ENCODE results near the gene RWDD2A. TPM values are rescaled to one million over a fixed set of nuclear protein-coding genes. Genes with fewer than 3 reads are reported as not detected.
A peak's percentile ranks its signal among the peaks of the same experiment; 100 is the strongest.

The RWDD2A gene
- total and polyA plus RNA-seq, 7 donors, result 1.9 to 4.1 (median 2.5) TPM

GRCh38 chr6:83193747-83194566 lies 800 bp downstream of the RWDD2A start:
- peak; percentile 76 for DNase-seq
- intact Hi-C loops (cut with DNase I), result loop anchor here (5.0 to 10.0 kb wide), 2 partner anchors 127 to 949 kb away; partner anchors contain the start of genes DOP1A, IBTK and UBE3D

GRCh38 chr6:83198486-83199172 lies 5.5 kb downstream of the RWDD2A start:
- no peak for TF ChIP-seq POLR2A (IDR thresholded peaks at IDR 0.05)
- no peak for TF ChIP-seq POLR2AphosphoS5 (IDR thresholded peaks at IDR 0.05)
- TF ChIP-seq, protein P1, sequence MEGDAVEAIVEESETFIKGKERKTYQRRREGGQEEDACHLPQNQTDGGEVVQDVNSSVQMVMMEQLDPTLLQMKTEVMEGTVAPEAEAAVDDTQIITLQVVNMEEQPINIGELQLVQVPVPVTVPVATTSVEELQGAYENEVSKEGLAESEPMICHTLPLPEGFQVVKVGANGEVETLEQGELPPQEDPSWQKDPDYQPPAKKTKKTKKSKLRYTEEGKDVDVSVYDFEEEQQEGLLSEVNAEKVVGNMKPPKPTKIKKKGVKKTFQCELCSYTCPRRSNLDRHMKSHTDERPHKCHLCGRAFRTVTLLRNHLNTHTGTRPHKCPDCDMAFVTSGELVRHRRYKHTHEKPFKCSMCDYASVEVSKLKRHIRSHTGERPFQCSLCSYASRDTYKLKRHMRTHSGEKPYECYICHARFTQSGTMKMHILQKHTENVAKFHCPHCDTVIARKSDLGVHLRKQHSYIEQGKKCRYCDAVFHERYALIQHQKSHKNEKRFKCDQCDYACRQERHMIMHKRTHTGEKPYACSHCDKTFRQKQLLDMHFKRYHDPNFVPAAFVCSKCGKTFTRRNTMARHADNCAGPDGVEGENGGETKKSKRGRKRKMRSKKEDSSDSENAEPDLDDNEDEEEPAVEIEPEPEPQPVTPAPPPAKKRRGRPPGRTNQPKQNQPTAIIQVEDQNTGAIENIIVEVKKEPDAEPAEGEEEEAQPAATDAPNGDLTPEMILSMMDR (IDR thresholded peaks at IDR 0.05), result no peak
- TF ChIP-seq EP300 (IDR thresholded peaks at IDR 0.05), result no peak
- H3K4me1 ChIP-seq, result peaks cover 0 to 12% (median 9%) of the 10 kb centered on the region in 4 donors
- no peak overlapping the region for H3K27ac ChIP-seq
- 71 to 85% methylated on average over 4 of the region's 4 CpGs for WGBS, 2 donors
- H3K36me3 ChIP-seq, result peaks cover 0 to 11% (median 0%) of the 10 kb centered on the region in 4 donors
- H3K4me3 ChIP-seq, result no peak overlapping the region
- no peaks in the 10 kb centered on the region for H3K27me3 ChIP-seq
- intact Hi-C loops (cut with DNase I), result loop anchor here (10.0 kb wide), 1 partner anchor 954 kb away; the partner anchor contains the start of gene IBTK
- DNase-seq, result no peak
- no peaks in the 10 kb centered on the region for H3K9me3 ChIP-seq

More at GRCh38 chr6:83193747-83194566, 800 bp downstream of the RWDD2A start:
- Histone ChIP-seq H3K4me1 (peaks cover 0 to 23% (median 16%) of the 10 kb centered on the region in 4 donors), H3K27me3 (no peaks in the 10 kb centered on the region), H3K27ac (peak overlapping the region; percentile 77 to 88 (median 86)), H3K36me3 (peaks cover 0 to 11% (median 0%) of the 10 kb centered on the region in 4 donors), H3K9me3 (no peaks in the 10 kb centered on the region), H3K4me3 (peak overlapping the region; percentile 68 to 94 (median 89))
- WGBS, 2 donors, result 3 to 5% methylated on average over 44 of the region's 44 CpGs
- TF ChIP-seq, protein P1 (IDR thresholded peaks at IDR 0.05), result no peak
- TF ChIP-seq EP300 (IDR thresholded peaks at IDR 0.05) (no peak), POLR2A (IDR thresholded peaks at IDR 0.05) (no peak), POLR2AphosphoS5 (IDR thresholded peaks at IDR 0.05) (no peak)

GRCh38 chr6:83199173-83199862 lies 6.2 kb downstream of the RWDD2A start:
- no peaks in the 10 kb centered on the region for H3K9me3 ChIP-seq
- TF ChIP-seq EP300 (IDR thresholded peaks at IDR 0.05), result no peak
- no peak for TF ChIP-seq POLR2A (IDR thresholded peaks at IDR 0.05)
- TF ChIP-seq, protein P1 (IDR thresholded peaks at IDR 0.05), result no peak
- no peak for TF ChIP-seq POLR2AphosphoS5 (IDR thresholded peaks at IDR 0.05)

DNA sequence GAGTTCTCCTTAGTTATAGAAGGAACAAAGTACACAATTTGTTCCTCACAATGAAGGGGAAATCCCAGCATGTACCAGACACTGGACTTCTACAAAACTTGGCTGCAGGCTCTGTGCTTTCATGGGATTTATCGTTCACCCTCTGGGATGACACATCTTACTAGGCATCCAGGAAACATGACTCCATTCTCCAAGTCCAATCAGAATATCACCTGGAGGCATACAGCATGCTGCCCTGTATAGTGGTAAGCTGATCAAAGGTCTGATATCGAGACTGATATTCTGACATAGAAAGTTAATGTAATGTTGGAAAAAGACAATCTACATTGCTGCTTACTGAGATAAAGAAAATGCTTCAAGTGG lies 6.7 kb downstream of the RWDD2A start:
- 30 to 64% methylated on average over 2 of the region's 2 CpGs for whole genome bisulfite sequencing, 2 donors
- H3K4me1 ChIP-seq, result peaks cover 0 to 1% (median 0%) of the 10 kb centered on the region in 4 donors
- TF ChIP-seq POLR2A (IDR thresholded peaks at IDR 0.05), result no peak
- no peak for TF ChIP-seq EP300 (IDR thresholded peaks at IDR 0.05)
- TF ChIP-seq, protein P1 (IDR thresholded peaks at IDR 0.05), result no peak
- no peak for TF ChIP-seq POLR2AphosphoS5 (IDR thresholded peaks at IDR 0.05)

More at GRCh38 chr6:83199173-83199862, 6.2 kb downstream of the RWDD2A start:
- intact Hi-C loops (cut with DNase I), result loop anchor here (10.0 kb wide), 1 partner anchor 955 kb away; the partner anchor contains the start of gene IBTK
- WGBS, 2 donors, result 81 to 89% methylated on average over 5 of the region's 5 CpGs
- Histone ChIP-seq H3K4me3 (no peak overlapping the region), H3K4me1 (peaks cover 0 to 7% (median 4%) of the 10 kb centered on the region in 4 donors), H3K36me3 (peaks cover 0 to 11% (median 0%) of the 10 kb centered on the region in 4 donors), H3K27me3 (no peaks in the 10 kb centered on the region), H3K27ac (no peak overlapping the region)
- DNase-seq, result no peak

More for the DNA sequence above, 6.7 kb downstream of the RWDD2A start:
- intact Hi-C loops (cut with DNase I), result loop anchor here (10.0 kb wide), 1 partner anchor 955 kb away; the partner anchor contains the start of gene IBTK
- peaks cover 0 to 11% (median 0%) of the 10 kb centered on the region in 4 donors for H3K36me3 ChIP-seq
- H3K9me3 ChIP-seq, result no peaks in the 10 kb centered on the region
- H3K27ac ChIP-seq, result no peak overlapping the region
- H3K4me3 ChIP-seq, result no peak overlapping the region
- DNase-seq, result no peak
- no peaks in the 10 kb centered on the region for H3K27me3 ChIP-seq

Measured in sigmoid colon (tissue), 7 donors.